ENCODE results near the gene PEX14. TPM values are rescaled to one million over a fixed set of nuclear protein-coding genes. Genes with fewer than 3 reads are reported as not detected.

Gene PEX14
- polyA plus RNA-seq, 2 donors = 15.4 to 15.7 TPM

DNA sequence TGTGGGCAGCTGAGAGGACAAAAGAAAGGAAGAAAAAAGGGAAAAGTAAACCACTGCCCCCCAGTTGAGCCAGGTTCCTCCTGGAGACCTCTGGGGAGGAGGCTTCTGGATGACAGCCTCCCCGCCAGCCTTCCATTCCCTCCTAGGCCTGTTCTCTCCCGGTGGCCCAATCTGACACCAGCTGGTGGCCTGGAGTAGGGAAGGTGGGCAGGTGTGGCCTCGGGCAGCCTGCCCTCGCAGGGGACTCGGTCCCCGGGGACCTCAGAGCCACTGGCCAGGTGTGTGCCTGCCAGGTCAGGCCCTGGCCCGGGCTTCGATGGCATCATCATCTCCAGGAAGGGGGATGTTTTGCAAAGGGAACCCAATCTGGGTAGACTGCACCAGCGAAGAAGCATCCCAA is 162.7 kb downstream of the PEX14 start:
- Histone ChIP-seq H3K9me3 (ENCODE audit: control insufficient read depth in 2 of 2, insufficient read depth in 1 of 2, low read depth in 1 of 2, low read length in 1 of 2) (no peaks in the 10 kb centered on the region), H3K27ac (ENCODE audit: low read depth in 2 of 2, low read length in 1 of 2) (peak overlapping the region; percentile 28 to 58), H3K27me3 (ENCODE audit: control insufficient read depth in 1 of 2, insufficient read depth in 2 of 2, low read length in 2 of 2) (no peaks in the 10 kb centered on the region), H3K36me3 (ENCODE audit: control insufficient read depth in 2 of 2, insufficient read depth in 2 of 2, low read length in 1 of 2) (peaks cover 0 to 23% of the 10 kb centered on the region in 2 donors), H3K4me1 (ENCODE audit: control insufficient read depth in 2 of 2, insufficient read depth in 2 of 2, low read length in 1 of 2) (peaks cover 11 to 20% of the 10 kb centered on the region in 2 donors), H3K4me3 (ENCODE audit: low read depth in 1 of 2, low read length in 2 of 2) (no peak overlapping the region)
- 68 to 72% methylated on average over 9 of the region's 9 CpGs for WGBS, 2 donors

DNA sequence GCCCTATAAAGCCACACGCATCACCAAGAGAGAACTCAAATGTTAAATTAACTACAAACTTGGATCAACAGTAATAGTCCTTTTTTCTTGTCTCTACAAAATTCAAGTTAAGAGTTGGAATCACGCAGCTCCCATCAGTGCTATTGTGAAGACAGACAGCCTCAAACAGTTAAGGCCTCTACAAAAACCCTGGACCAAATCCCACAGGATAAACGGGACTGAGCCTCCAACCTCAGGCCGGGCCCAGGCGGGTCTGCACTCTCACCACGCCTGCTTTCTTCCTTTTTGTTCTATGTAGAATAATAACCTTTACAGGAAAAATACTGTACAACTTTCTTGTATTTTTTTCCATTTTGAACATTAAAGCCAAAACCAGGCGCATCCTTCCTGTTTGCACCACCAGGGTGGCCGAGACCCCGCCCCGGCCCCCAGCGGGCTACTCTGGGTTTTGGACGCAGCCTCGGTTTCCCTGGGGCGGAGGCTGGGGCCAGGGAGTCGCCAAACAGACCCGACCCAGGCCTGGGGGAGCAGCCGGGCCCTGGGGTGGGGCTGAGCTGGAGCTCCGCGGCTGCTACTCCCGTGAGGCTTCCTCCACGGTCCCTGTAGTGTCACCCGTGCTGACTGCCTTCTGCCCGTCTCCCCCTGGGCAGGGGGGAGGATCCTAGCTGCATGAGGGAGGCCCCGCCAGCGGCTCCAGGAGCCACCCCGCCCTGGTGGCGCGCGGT is 163.2 kb downstream of the PEX14 start:
- Histone ChIP-seq H3K27ac (ENCODE audit: low read depth in 2 of 2, low read length in 1 of 2) (peak overlapping the region; percentile 30 to 71), H3K4me3 (ENCODE audit: low read depth in 1 of 2, low read length in 2 of 2) (no peak overlapping the region), H3K36me3 (ENCODE audit: control insufficient read depth in 2 of 2, insufficient read depth in 2 of 2, low read length in 1 of 2) (peaks cover 0 to 28% of the 10 kb centered on the region in 2 donors), H3K4me1 (ENCODE audit: control insufficient read depth in 2 of 2, insufficient read depth in 2 of 2, low read length in 1 of 2) (peaks cover 11 to 20% of the 10 kb centered on the region in 2 donors), H3K27me3 (ENCODE audit: control insufficient read depth in 1 of 2, insufficient read depth in 2 of 2, low read length in 2 of 2) (no peaks in the 10 kb centered on the region), H3K9me3 (ENCODE audit: control insufficient read depth in 2 of 2, insufficient read depth in 1 of 2, low read depth in 1 of 2, low read length in 1 of 2) (no peaks in the 10 kb centered on the region)
- WGBS, 2 donors = 33 to 45% methylated on average over 29 of the region's 29 CpGs

DNA sequence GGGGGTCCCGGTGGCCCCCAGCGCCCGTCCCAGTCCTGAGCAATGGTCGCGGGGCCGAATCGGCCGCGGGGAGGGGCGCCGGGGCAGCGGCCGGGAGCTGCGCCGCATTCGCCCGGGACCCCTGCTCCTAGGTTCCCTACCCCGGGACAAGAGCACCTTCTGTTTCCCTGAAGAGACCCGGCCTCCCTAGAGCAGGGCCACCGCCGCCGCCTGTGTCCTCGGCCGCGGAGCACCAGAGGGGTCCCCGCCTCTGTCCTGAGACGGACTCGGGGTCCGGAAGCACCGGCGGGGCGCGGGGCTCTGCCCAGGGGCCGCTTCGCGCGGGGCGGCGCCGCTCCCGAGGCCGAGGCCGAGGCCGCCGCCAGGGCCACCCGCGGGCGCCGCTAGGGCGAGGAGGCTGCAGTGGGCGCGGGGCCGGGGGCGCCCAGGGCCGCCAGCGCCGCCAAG is 163.8 kb downstream of the PEX14 start:
- 53 to 61% methylated on average over 39 to 57 of the region's 57 CpGs for WGBS, 2 donors
- no peaks in the 10 kb centered on the region for H3K9me3 ChIP-seq (ENCODE audit: control insufficient read depth in 2 of 2, insufficient read depth in 1 of 2, low read depth in 1 of 2, low read length in 1 of 2)
- H3K4me3 ChIP-seq (ENCODE audit: low read depth in 1 of 2, low read length in 2 of 2) = no peak overlapping the region
- H3K27me3 ChIP-seq (ENCODE audit: control insufficient read depth in 1 of 2, insufficient read depth in 2 of 2, low read length in 2 of 2) = no peaks in the 10 kb centered on the region
- peak overlapping the region; percentile 30 to 71 for H3K27ac ChIP-seq (ENCODE audit: low read depth in 2 of 2, low read length in 1 of 2)
- H3K4me1 ChIP-seq (ENCODE audit: control insufficient read depth in 2 of 2, insufficient read depth in 2 of 2, low read length in 1 of 2) = peaks cover 8 to 20% of the 10 kb centered on the region in 2 donors
- peaks cover 0 to 31% of the 10 kb centered on the region in 2 donors for H3K36me3 ChIP-seq (ENCODE audit: control insufficient read depth in 2 of 2, insufficient read depth in 2 of 2, low read length in 1 of 2)

DNA sequence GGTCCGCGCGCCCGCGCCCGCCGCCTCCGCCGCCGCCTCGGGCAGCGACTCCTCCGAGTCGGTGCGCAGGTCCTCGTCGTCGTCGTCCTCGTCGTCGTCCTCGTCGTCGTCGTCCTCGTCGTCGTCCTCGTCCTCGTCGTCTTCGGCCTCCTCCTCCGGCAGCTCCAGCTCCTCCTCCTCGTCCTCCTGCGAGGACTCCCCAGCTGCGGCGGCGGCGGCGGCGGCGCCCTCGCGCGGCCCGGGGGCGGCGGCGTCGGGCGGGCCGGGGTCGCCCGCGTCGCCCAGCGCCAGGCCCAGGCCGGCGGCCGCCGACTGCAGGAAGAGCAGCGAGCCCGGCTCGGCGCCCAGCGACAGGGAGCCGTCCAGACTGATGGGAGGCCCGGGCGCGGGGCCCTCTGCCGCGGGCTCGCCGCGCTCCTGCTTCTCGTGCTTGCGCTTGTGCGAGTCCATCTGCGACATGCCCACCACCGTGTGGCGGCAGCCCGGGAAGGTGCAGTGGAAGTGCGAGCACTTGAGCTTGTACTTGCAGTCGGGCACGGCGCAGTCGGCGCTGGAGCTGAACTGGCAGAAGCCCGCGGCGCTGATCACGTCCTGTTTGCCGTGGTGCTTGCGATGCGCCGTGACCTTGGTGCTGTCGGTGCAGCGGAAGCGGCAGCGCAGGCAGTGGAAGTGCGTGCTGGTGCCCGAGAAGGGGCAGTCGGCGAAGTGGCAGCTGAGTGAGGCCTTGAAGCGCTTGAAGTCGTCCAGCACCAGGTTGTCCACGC is 164.4 kb downstream of the PEX14 start:
- peaks cover 0 to 33% of the 10 kb centered on the region in 2 donors for H3K36me3 ChIP-seq (ENCODE audit: control insufficient read depth in 2 of 2, insufficient read depth in 2 of 2, low read length in 1 of 2)
- no peaks in the 10 kb centered on the region for H3K27me3 ChIP-seq (ENCODE audit: control insufficient read depth in 1 of 2, insufficient read depth in 2 of 2, low read length in 2 of 2)
- H3K9me3 ChIP-seq (ENCODE audit: control insufficient read depth in 2 of 2, insufficient read depth in 1 of 2, low read depth in 1 of 2, low read length in 1 of 2) = no peaks in the 10 kb centered on the region
- WGBS, 2 donors = 73 to 74% methylated on average over 104 to 108 of the region's 108 CpGs
- H3K4me3 ChIP-seq (ENCODE audit: low read depth in 1 of 2, low read length in 2 of 2) = no peak overlapping the region
- H3K27ac ChIP-seq (ENCODE audit: low read depth in 2 of 2, low read length in 1 of 2) = no peak overlapping the region
- H3K4me1 ChIP-seq (ENCODE audit: control insufficient read depth in 2 of 2, insufficient read depth in 2 of 2, low read length in 1 of 2) = peaks cover 8 to 21% of the 10 kb centered on the region in 2 donors

DNA sequence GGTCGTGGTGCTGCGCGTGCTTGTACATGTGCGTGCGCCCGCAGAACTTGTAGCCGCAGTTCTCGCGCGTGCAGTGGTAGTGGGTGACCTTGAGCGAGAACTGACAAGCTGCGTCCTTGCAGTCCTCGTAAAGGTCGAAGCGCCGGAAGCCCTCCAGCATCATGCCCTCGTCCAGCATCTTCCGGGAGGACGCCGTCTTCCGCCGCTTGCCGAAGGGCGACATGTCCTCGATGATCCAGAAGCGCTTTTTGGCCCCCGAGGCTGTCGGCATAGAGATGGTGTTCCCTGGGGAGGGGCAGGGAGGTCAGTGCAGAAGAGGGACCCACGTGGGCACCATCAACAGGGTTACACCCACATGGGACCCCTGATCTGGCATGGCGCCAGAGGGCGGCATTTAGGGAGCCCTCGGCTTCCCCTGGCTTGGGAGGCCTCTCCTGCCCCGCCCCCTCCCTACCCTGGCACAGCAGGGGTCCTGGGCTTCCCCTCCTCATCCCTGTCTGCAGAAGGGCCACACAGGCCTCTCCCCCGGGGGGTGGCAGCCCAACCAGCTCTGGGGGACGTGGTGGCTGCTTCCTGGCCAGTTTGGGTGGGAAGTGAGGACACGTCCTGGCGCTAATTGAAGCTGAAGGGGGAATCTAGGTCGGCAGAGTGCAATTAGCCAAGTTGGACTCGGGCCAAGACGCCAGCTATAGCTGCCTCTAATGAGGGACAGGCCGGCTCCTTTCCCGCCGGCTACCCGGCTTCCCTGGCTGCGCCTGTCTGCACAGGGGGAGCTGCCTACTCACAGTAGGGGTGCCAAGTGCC is 165.2 kb downstream of the PEX14 start:
- no peaks in the 10 kb centered on the region for H3K27me3 ChIP-seq (ENCODE audit: control insufficient read depth in 1 of 2, insufficient read depth in 2 of 2, low read length in 2 of 2)
- peak overlapping the region in 1 of 2 donors; percentile 43 for H3K27ac ChIP-seq (ENCODE audit: low read depth in 2 of 2, low read length in 1 of 2)
- peaks cover 5 to 16% of the 10 kb centered on the region in 2 donors for H3K4me1 ChIP-seq (ENCODE audit: control insufficient read depth in 2 of 2, insufficient read depth in 2 of 2, low read length in 1 of 2)
- 75 to 79% methylated on average over 43 to 45 of the region's 45 CpGs for WGBS, 2 donors
- no peak overlapping the region for H3K4me3 ChIP-seq (ENCODE audit: low read depth in 1 of 2, low read length in 2 of 2)
- peaks cover 0 to 37% of the 10 kb centered on the region in 2 donors for H3K36me3 ChIP-seq (ENCODE audit: control insufficient read depth in 2 of 2, insufficient read depth in 2 of 2, low read length in 1 of 2)
- no peaks in the 10 kb centered on the region for H3K9me3 ChIP-seq (ENCODE audit: control insufficient read depth in 2 of 2, insufficient read depth in 1 of 2, low read depth in 1 of 2, low read length in 1 of 2)

DNA sequence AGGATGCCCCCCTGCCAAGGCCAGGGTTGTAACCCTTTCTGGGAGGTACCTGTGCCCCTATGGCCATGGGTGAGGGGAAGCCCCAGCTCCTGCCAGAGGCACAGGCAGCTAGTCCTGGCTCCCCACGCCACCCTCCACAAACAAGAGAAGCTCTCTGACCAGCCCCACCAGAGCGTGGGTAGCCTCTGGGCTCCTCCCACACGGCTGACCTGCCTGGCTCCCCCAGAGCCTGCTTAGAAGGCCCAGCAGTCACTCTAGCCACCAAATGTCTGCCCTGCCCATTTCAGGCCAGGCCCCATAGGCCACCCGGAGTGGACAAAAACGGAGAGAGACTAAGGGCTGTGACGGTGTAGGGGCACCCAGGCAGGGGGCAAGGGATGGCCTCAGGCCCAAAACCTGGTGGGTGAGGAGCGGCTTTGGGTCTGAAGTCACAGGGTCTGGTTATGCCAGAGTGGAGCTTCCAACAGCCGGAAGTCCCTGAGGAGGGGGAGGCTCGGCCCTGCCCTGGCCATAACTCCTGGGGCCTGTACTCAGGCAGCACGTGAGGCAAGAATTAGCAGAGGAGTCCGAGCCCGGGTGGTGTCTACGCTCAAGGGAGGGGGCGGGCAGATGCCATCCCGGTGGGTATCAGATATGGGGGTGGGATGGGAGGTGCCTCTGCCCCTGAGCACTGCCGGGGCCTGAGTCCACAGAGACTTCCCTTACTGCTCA is 166.2 kb downstream of the PEX14 start:
- H3K27ac ChIP-seq (ENCODE audit: low read depth in 2 of 2, low read length in 1 of 2) = peak overlapping the region in 1 of 2 donors; percentile 43
- no peak overlapping the region for H3K4me3 ChIP-seq (ENCODE audit: low read depth in 1 of 2, low read length in 2 of 2)
- peaks cover 0 to 39% of the 10 kb centered on the region in 2 donors for H3K36me3 ChIP-seq (ENCODE audit: control insufficient read depth in 2 of 2, insufficient read depth in 2 of 2, low read length in 1 of 2)
- H3K4me1 ChIP-seq (ENCODE audit: control insufficient read depth in 2 of 2, insufficient read depth in 2 of 2, low read length in 1 of 2) = peaks cover 3 to 8% of the 10 kb centered on the region in 2 donors
- 77 to 78% methylated on average over 16 of the region's 16 CpGs for WGBS, 2 donors
- H3K9me3 ChIP-seq (ENCODE audit: control insufficient read depth in 2 of 2, insufficient read depth in 1 of 2, low read depth in 1 of 2, low read length in 1 of 2) = no peaks in the 10 kb centered on the region
- no peaks in the 10 kb centered on the region for H3K27me3 ChIP-seq (ENCODE audit: control insufficient read depth in 1 of 2, insufficient read depth in 2 of 2, low read length in 2 of 2)

DNA sequence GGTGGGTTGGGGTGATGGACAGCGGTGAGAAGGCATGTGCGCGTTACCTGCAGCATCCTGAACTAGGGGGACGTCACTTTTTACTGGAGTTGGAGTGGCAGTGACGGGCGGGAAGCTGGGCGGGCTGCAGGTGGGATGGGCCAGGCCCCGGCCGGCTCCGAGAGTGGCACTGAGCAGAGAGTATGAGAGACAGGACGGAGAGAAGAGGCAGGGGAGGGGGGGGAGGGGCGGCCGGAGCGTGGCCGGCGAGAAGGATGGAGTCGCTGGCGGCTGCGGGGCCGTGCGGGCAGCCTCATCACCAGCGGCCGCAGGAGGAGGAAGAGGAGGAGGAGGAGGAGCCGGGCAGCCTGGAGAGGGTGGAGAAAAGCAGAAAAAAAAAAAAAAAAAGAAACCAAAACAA is 167.2 kb downstream of the PEX14 start:
- Histone ChIP-seq H3K27me3 (ENCODE audit: control insufficient read depth in 1 of 2, insufficient read depth in 2 of 2, low read length in 2 of 2) (no peaks in the 10 kb centered on the region), H3K36me3 (ENCODE audit: control insufficient read depth in 2 of 2, insufficient read depth in 2 of 2, low read length in 1 of 2) (peaks cover 0 to 42% of the 10 kb centered on the region in 2 donors), H3K4me3 (ENCODE audit: low read depth in 1 of 2, low read length in 2 of 2) (no peak overlapping the region), H3K27ac (ENCODE audit: low read depth in 2 of 2, low read length in 1 of 2) (no peak overlapping the region), H3K9me3 (ENCODE audit: control insufficient read depth in 2 of 2, insufficient read depth in 1 of 2, low read depth in 1 of 2, low read length in 1 of 2) (no peaks in the 10 kb centered on the region), H3K4me1 (ENCODE audit: control insufficient read depth in 2 of 2, insufficient read depth in 2 of 2, low read length in 1 of 2) (peaks cover 3 to 5% of the 10 kb centered on the region in 2 donors)
- WGBS, 2 donors = 89 to 91% methylated on average over 24 of the region's 24 CpGs

DNA sequence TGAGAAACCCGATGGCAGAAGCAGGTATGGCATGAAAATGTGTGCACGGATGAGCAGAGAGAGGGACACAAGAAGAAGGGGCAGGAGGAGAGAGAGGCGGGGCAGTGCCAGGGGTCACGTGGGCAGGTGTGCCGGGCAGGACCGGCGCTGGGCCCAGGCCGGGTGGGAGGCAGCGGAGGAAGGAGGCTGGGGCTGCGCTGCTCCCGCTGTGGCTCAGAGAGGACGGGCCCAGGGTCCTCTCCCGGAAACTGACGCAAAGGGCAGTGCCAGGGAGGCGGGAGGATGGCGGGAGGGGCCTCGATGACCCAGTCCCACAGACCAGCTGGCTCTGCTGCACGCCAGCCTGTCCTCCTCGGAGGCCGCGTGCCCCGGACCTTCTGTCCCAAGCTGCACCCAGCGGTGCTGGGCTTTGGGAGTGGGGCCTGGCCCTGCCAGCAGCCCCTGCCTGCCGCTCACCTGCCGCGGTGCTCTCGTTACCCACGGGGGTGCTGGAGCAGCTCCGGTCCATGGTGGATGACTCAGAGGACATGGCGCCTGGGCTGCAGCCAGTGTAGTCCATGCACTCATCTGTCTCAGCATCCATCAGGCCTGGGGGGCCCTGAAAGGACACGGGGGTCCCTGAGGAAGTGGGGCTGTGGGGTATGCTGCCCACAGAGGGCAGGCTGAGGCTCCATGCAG is 167.8 kb downstream of the PEX14 start:
- Histone ChIP-seq H3K27me3 (ENCODE audit: control insufficient read depth in 1 of 2, insufficient read depth in 2 of 2, low read length in 2 of 2) (no peaks in the 10 kb centered on the region), H3K36me3 (ENCODE audit: control insufficient read depth in 2 of 2, insufficient read depth in 2 of 2, low read length in 1 of 2) (peaks cover 0 to 46% of the 10 kb centered on the region in 2 donors), H3K4me1 (ENCODE audit: control insufficient read depth in 2 of 2, insufficient read depth in 2 of 2, low read length in 1 of 2) (peaks cover 3 to 7% of the 10 kb centered on the region in 2 donors), H3K9me3 (ENCODE audit: control insufficient read depth in 2 of 2, insufficient read depth in 1 of 2, low read depth in 1 of 2, low read length in 1 of 2) (no peaks in the 10 kb centered on the region), H3K4me3 (ENCODE audit: low read depth in 1 of 2, low read length in 2 of 2) (no peak overlapping the region), H3K27ac (ENCODE audit: low read depth in 2 of 2, low read length in 1 of 2) (no peak overlapping the region)
- 87 to 88% methylated on average over 31 of the region's 31 CpGs for WGBS, 2 donors
